Left lung (tissue), 10 donors: Measurements from ENCODE around the gene PMPCA. TPM values are rescaled to one million over a fixed set of nuclear protein-coding genes. Genes with fewer than 3 reads are reported as not detected.

Experiments used
- ATAC-seq: fragments of 200-7000 bp; cut with Tn5 transposase; one replicate; pipeline ENCODE4 v1.9.1; 2020; ENCODE audit warnings: moderate library complexity
- DNase-seq, 4 donors: peaks; one replicate each; pipeline ENCODE4 v3.0.0-alpha.2; 2013 to 2020
- H3K27ac ChIP-seq, 2 donors: fragments of 200-600 bp; sonication (generic) in 1 of 2; one replicate each; pipeline versions ENCODE4 v1.5.0 to v1.8.0; 2020 to 2021
- H3K27me3 ChIP-seq, 2 donors: fragments of 200-600 bp; sonication (generic) in 1 of 2; one replicate each; pipeline versions ENCODE4 v1.5.0 to v1.8.0; 2020 to 2021
- H3K36me3 ChIP-seq, 2 donors: fragments of 200-600 bp; sonication (generic) in 1 of 2; one replicate each; pipeline versions ENCODE4 v1.5.0 to v1.8.0; 2020 to 2021
- H3K4me1 ChIP-seq, 2 donors: fragments of 200-600 bp; one replicate each; pipeline ENCODE4 v1.8.0; 2021
- H3K4me3 ChIP-seq, 2 donors: fragments of 200-600 bp; sonication (generic) in 1 of 2; one replicate each; pipeline versions ENCODE4 v1.5.0 to v1.8.0; 2020 to 2021; ENCODE audit warnings: mild to moderate bottlenecking in 1 of 2
- H3K9me3 ChIP-seq, 2 donors: fragments of 200-600 bp; sonication (generic) in 1 of 2; one replicate each; pipeline versions ENCODE4 v1.5.0 to v1.8.0; 2020 to 2021
- CTCF ChIP-seq, 2 donors: fragments of 200-600 bp; sonication (generic) in 1 of 2; IDR thresholded peaks; one replicate each; pipeline versions ENCODE4 v1.5.0 to v1.8.0; 2021; ENCODE audit warnings: antibody characterized with exemption in 2 of 2
- intact Hi-C, 2 donors: fragments of 100-400 bp; cut with DNase I; formaldehyde crosslinking; loops; one replicate each; pipeline versions ENCODE4 v1.11.2 to v1.14.2; 2022
- polyA plus RNA-seq, 6 donors: library from polyadenylated mRNA; unstranded; fragments of 120-200 nt; gene quantifications; one replicate each; pipeline ENCODE4 v1.2.1, GENCODE V29; 2013; ENCODE audit not compliant: insufficient read length in 6 of 6
- total RNA-seq, 2 donors: library from RNA; stranded (reverse); fragmentation: NEBNext Ultra II Directional; extraction: Animal tissue kit (Norgen Biotek cat#: 25700); gene quantifications; one replicate each; pipeline ENCODE4 v1.2.1, GENCODE V29; 2021
- donor health status: DM: no; HTN: yes; CAD: no.
- donor health status: DM: no; HTN: no; CAD: no.

The PMPCA gene
- total and polyA plus RNA-seq, 8 donors, result 44.7 to 59.5 (median 53.1) TPM

GRCh38 chr9:136453326-136453725 is 42.9 kb downstream of the PMPCA start:
- H3K27me3 ChIP-seq, result no peaks in the 10 kb centered on the region
- H3K4me3 ChIP-seq, result no peak overlapping the region
- intact Hi-C loops, result no loop called here
- no peak for TF ChIP-seq CTCF (IDR thresholded peaks at IDR 0.05)
- DNase-seq (no peak), ATAC-seq (no peak)
- H3K9me3 ChIP-seq, result no peaks in the 10 kb centered on the region
- H3K4me1 ChIP-seq, result no peaks in the 10 kb centered on the region
- peaks cover 0 to 98% of the 10 kb centered on the region in 2 donors for H3K36me3 ChIP-seq
- no peak overlapping the region for H3K27ac ChIP-seq

DNA sequence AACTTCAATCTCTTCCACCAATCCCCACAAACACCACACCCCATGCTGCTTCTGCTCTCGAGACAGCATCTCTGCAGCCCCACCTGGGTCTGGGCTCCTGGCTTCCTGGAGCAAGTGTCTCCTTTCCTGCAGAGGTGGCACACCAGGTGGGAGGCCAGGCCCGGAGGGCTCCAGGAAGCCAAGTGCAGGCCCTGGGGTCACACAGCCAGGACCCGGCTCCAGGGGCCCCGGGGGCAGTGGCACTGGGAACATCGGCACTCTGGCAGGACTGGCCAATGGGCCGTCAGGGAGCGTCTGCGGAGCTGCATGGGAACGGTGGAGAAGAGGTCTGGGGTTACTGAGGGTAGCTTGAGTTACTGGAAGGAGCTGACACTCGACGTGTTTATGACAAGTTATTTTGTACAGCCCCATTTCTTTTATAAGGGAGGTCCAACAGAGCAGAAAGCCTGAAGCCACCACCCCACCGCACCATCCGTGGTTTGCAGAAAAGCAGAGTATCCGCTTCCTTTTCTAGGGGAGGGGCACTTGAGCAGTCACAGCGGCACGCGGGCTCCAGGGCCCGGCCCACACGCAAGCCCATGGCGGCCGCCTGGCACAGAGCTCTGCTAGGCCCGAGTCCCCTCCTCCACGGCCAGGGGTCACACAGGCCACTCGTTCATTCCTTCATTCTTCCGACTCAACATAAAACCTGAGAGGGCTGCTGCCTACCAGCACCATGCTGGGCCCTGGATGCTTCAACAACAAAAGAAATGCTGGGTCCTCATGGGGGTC is 43.8 kb downstream of the PMPCA start:
- Histone ChIP-seq H3K27me3 (no peaks in the 10 kb centered on the region), H3K4me3 (no peak overlapping the region), H3K27ac (no peak overlapping the region), H3K4me1 (no peaks in the 10 kb centered on the region), H3K36me3 (peaks cover 0 to 100% of the 10 kb centered on the region in 2 donors), H3K9me3 (no peaks in the 10 kb centered on the region)
- no peak for DNase-seq
- TF ChIP-seq CTCF (IDR thresholded peaks at IDR 0.05), result no peak
- no peak for ATAC-seq
- intact Hi-C loops, result no loop called here

- H3K27me3 ChIP-seq, result no peaks in the 10 kb centered on the region
- H3K27ac ChIP-seq, result no peak overlapping the region
- DNase-seq (peak in 1 of 4 donors; percentile 75), ATAC-seq (no peak)
- peaks cover 0 to 100% of the 10 kb centered on the region in 2 donors for H3K36me3 ChIP-seq
- intact Hi-C loops, result no loop called here
- H3K4me1 ChIP-seq, result no peaks in the 10 kb centered on the region
- no peaks in the 10 kb centered on the region for H3K9me3 ChIP-seq
- no peak overlapping the region for H3K4me3 ChIP-seq
- TF ChIP-seq CTCF (IDR thresholded peaks at IDR 0.05), result no peak
Measured at GRCh38 chr9:136455043-136456002, 44.9 kb downstream of the PMPCA start.

- intact Hi-C loops, result no loop called here
- Histone ChIP-seq H3K27me3 (no peaks in the 10 kb centered on the region), H3K27ac (no peak overlapping the region), H3K9me3 (no peaks in the 10 kb centered on the region), H3K36me3 (peaks cover 0 to 100% of the 10 kb centered on the region in 2 donors), H3K4me3 (no peak overlapping the region), H3K4me1 (no peaks in the 10 kb centered on the region)
- DNase-seq (no peak), ATAC-seq (no peak)
- TF ChIP-seq CTCF (IDR thresholded peaks at IDR 0.05), result no peak
Measured at GRCh38 chr9:136456258-136456657, 45.8 kb downstream of the PMPCA start.

DNA sequence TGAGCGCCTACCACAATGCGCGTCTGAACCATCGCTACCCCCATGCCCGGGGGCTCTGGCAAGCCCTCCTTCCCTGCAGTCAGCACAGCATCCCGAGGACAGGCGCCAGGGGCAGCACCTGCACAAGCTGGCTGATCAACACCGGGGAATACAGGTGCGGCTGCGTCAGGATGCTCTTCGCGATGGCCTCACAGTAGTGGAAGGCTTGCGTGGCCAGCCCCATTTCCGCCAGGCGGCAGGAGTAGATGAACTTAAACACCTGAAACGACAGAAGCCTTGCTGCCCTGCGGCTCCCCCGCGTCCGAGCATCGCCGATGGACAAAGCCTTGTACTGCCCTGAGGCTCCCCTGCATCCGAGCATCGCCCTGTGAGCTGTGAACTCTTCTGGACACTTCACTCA is 46.9 kb downstream of the PMPCA start:
- Histone ChIP-seq H3K4me3 (no peak overlapping the region), H3K9me3 (no peaks in the 10 kb centered on the region), H3K27ac (no peak overlapping the region), H3K27me3 (no peaks in the 10 kb centered on the region), H3K4me1 (no peaks in the 10 kb centered on the region), H3K36me3 (peaks cover 0 to 100% of the 10 kb centered on the region in 2 donors)
- ATAC-seq, result no peak
- no peak for DNase-seq
- intact Hi-C loops, result no loop called here
- TF ChIP-seq CTCF (IDR thresholded peaks at IDR 0.05), result no peak
